Suprapubic skin (tissue), 4 donors: ENCODE data around the gene CAPZA1. TPM values are rescaled to one million over a fixed set of nuclear protein-coding genes. Genes with fewer than 3 reads are reported as not detected.
"Not testable (repeated sequence)": the region's sequence is repeated elsewhere in the genome, so short reads cannot be mapped to it uniquely, and the experiment has no call there.

Experiments used
- DNase-seq, 2 donors: peaks; one replicate each; pipeline ENCODE4 v3.0.0-alpha.2; 2019; ENCODE audit warnings: low spot score in 2 of 2
- H3K27ac ChIP-seq: fragments of 200-600 bp; sonication (generic); one replicate; pipeline ENCODE4 v1.5.1; 2019
- H3K27me3 ChIP-seq: fragments of 200-600 bp; sonication (generic); one replicate; pipeline ENCODE4 v1.5.1; 2019
- H3K36me3 ChIP-seq: fragments of 200-600 bp; sonication (generic); one replicate; pipeline ENCODE4 v1.5.1; 2019
- H3K4me1 ChIP-seq: fragments of 200-600 bp; sonication (generic); one replicate; pipeline ENCODE4 v1.5.1; 2019
- H3K4me3 ChIP-seq: fragments of 200-600 bp; sonication (generic); one replicate; pipeline ENCODE4 v1.5.1; 2019; ENCODE audit warnings: mild to moderate bottlenecking
- H3K9me3 ChIP-seq: fragments of 200-600 bp; sonication (generic); one replicate; pipeline ENCODE4 v1.5.1; 2019
- CTCF ChIP-seq, 2 donors: fragments of 200-600 bp in 1 of 2; fragments of 450-650 bp in 1 of 2; sonication (generic) in 1 of 2; IDR thresholded peaks; one replicate each; pipeline ENCODE4 v1.5.1; 2016 to 2019; ENCODE audit warnings: antibody characterized with exemption in 2 of 2, mild to moderate bottlenecking in 1 of 2, moderate library complexity in 1 of 2
- EP300 ChIP-seq: sonication (generic); formaldehyde crosslinking; IDR thresholded peaks from one replicate; pipeline ENCODE4 v1.6.1; 2017; ENCODE audit warnings: antibody characterized with exemption
- POLR2A ChIP-seq, 2 donors: fragments of 450-650 bp; IDR thresholded peaks; one replicate each; pipeline ENCODE4 v1.6.1; 2017; ENCODE audit warnings: antibody characterized with exemption in 2 of 2, mild to moderate bottlenecking in 2 of 2, moderate library complexity in 2 of 2
- POLR2AphosphoS5 ChIP-seq, 3 donors: sonication (generic); formaldehyde crosslinking; IDR thresholded peaks; one replicate each; pipeline ENCODE4 v1.6.1; 2017; ENCODE audit warnings: antibody characterized with exemption in 3 of 3
- WGBS: methylation state at CpG from one replicate; pipeline ENCODE4 v1.1.5; 2018; 5-methylcytosine and 5-hydroxymethylcytosine counted together
- total RNA-seq, 4 donors: library from RNA; depleted of rRNA; stranded (reverse); fragments of >200 nt; gene quantifications; one replicate each; pipeline ENCODE4 v1.1.0, GENCODE V29; 2016

Gene CAPZA1
- total RNA-seq, 4 donors from 2014 or later = 134 to 218 (median 200) TPM

- DNase-seq = peak; percentile 84 to 85
- Histone ChIP-seq H3K27ac (peak within 1 kb of the TSS; percentile 97), H3K4me3 (peak within 1 kb of the TSS; percentile 75), H3K36me3 (peaks cover 5% of the 10 kb centered on the region), H3K9me3 (no peaks in the 10 kb centered on the region), H3K4me1 (peaks cover 56% of the 10 kb centered on the region), H3K27me3 (no peaks in the 10 kb centered on the region)
- TF ChIP-seq POLR2AphosphoS5 (IDR thresholded peaks at IDR 0.05) (peak in 1 of 3 donors; percentile 36), CTCF (IDR thresholded peaks at IDR 0.05) (no peak), EP300 (no peak), POLR2A (IDR thresholded peaks at IDR 0.05) (peak in 1 of 2 donors; percentile 30)
- 0% methylated on average over 30 of the region's 48 CpGs for WGBS
Observed at GRCh38 chr1:112618721-112619517, 713 bp upstream of the CAPZA1 start, which contains the start of gene ST7L. TSS of gene ST7L (minus strand) at chr1:112619141. CDS start at chr1:112619113, 28 bp downstream.

- Histone ChIP-seq H3K4me1 (peaks cover 66% of the 10 kb centered on the region), H3K9me3 (no peaks in the 10 kb centered on the region), H3K27ac (peak overlapping the region; percentile 97), H3K4me3 (peak overlapping the region; percentile 75), H3K27me3 (no peaks in the 10 kb centered on the region), H3K36me3 (peaks cover 5% of the 10 kb centered on the region)
- 0% methylated on average over 6 of the region's 6 CpGs for WGBS
- DNase-seq = no peak
- no peak for TF ChIP-seq POLR2A (IDR thresholded peaks at IDR 0.05)
- TF ChIP-seq EP300 = no peak
- TF ChIP-seq CTCF (IDR thresholded peaks at IDR 0.05) = no peak
- TF ChIP-seq POLR2AphosphoS5 (IDR thresholded peaks at IDR 0.05) = no peak
Observed at GRCh38 chr1:112620377-112620695, 704 bp downstream of the CAPZA1 start.

GRCh38 chr1:112624493-112624892 is 4.9 kb downstream of the CAPZA1 start:
- H3K4me3 ChIP-seq, H3K27ac ChIP-seq, H3K9me3 ChIP-seq, H3K36me3 ChIP-seq, DNase-seq, H3K27me3 ChIP-seq: not testable (repeated sequence)
- 90% methylated on average over 5 of the region's 5 CpGs for WGBS
- peaks cover 73% of the 10 kb centered on the region for H3K4me1 ChIP-seq

GRCh38 chr1:112625696-112626095 is 6.1 kb downstream of the CAPZA1 start:
- DNase-seq = no peak
- Histone ChIP-seq H3K9me3 (no peaks in the 10 kb centered on the region), H3K36me3 (no peaks in the 10 kb centered on the region), H3K4me3 (no peak overlapping the region), H3K4me1 (peaks cover 75% of the 10 kb centered on the region), H3K27ac (no peak overlapping the region), H3K27me3 (no peaks in the 10 kb centered on the region)
- no peak for TF ChIP-seq CTCF (IDR thresholded peaks at IDR 0.05)
- TF ChIP-seq POLR2AphosphoS5 (IDR thresholded peaks at IDR 0.05) = no peak
- no peak for TF ChIP-seq POLR2A (IDR thresholded peaks at IDR 0.05)
- TF ChIP-seq EP300 = no peak
- 100% methylated on average over 2 of the region's 2 CpGs for WGBS

GRCh38 chr1:112626193-112626592 is 6.6 kb downstream of the CAPZA1 start:
- 94% methylated on average over 5 of the region's 5 CpGs for WGBS
- no peaks in the 10 kb centered on the region for H3K36me3 ChIP-seq
- no peaks in the 10 kb centered on the region for H3K9me3 ChIP-seq
- no peaks in the 10 kb centered on the region for H3K27me3 ChIP-seq
- TF ChIP-seq POLR2A (IDR thresholded peaks at IDR 0.05) (no peak), EP300 (no peak), POLR2AphosphoS5 (IDR thresholded peaks at IDR 0.05) (no peak), CTCF (IDR thresholded peaks at IDR 0.05) (no peak)
- no peak for DNase-seq
- H3K4me1 ChIP-seq = peaks cover 70% of the 10 kb centered on the region
- no peak overlapping the region for H3K27ac ChIP-seq
- no peak overlapping the region for H3K4me3 ChIP-seq
